ENCODE measurements around the gene TBC1D22A.

GRCh38 chr22:47049078-47049624 lies 286.7 kb downstream of the TBC1D22A start:
- TF ChIP-seq CTCF (IDR thresholded peaks at IDR 0.05; ENCODE audit: poor library complexity, severe bottlenecking): no peak
- TF ChIP-seq MXI1 (conservative IDR thresholded peaks at IDR 0.05; ENCODE audit: poor library complexity, severe bottlenecking): no peak
- TF ChIP-seq, protein P1, sequence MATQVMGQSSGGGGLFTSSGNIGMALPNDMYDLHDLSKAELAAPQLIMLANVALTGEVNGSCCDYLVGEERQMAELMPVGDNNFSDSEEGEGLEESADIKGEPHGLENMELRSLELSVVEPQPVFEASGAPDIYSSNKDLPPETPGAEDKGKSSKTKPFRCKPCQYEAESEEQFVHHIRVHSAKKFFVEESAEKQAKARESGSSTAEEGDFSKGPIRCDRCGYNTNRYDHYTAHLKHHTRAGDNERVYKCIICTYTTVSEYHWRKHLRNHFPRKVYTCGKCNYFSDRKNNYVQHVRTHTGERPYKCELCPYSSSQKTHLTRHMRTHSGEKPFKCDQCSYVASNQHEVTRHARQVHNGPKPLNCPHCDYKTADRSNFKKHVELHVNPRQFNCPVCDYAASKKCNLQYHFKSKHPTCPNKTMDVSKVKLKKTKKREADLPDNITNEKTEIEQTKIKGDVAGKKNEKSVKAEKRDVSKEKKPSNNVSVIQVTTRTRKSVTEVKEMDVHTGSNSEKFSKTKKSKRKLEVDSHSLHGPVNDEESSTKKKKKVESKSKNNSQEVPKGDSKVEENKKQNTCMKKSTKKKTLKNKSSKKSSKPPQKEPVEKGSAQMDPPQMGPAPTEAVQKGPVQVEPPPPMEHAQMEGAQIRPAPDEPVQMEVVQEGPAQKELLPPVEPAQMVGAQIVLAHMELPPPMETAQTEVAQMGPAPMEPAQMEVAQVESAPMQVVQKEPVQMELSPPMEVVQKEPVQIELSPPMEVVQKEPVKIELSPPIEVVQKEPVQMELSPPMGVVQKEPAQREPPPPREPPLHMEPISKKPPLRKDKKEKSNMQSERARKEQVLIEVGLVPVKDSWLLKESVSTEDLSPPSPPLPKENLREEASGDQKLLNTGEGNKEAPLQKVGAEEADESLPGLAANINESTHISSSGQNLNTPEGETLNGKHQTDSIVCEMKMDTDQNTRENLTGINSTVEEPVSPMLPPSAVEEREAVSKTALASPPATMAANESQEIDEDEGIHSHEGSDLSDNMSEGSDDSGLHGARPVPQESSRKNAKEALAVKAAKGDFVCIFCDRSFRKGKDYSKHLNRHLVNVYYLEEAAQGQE (IDR thresholded peaks at IDR 0.05; ENCODE audit: borderline replicate concordance): no peak
- no peak for TF ChIP-seq TAF1 (IDR thresholded peaks at IDR 0.05; ENCODE audit: low read depth)
- no peak for TF ChIP-seq SMC3 (conservative IDR thresholded peaks at IDR 0.05; ENCODE audit: poor library complexity)
- no peak for TF ChIP-seq POLR2AphosphoS5 (IDR thresholded peaks at IDR 0.05)
- no peak for TF ChIP-seq EZH2 (IDR thresholded peaks at IDR 0.05; ENCODE audit: borderline replicate concordance, insufficient read depth, low read length, poor library complexity, severe bottlenecking)
- no peak for TF ChIP-seq EP300 (conservative IDR thresholded peaks at IDR 0.05; ENCODE audit: poor library complexity, severe bottlenecking)
